Renal pelvis (tissue), 4 donors: ENCODE measurements around the gene AGMO. TPM values are rescaled to one million over a fixed set of nuclear protein-coding genes. Genes with fewer than 3 reads are reported as not detected.

Experiments
- DNase-seq: peaks from one replicate; pipeline ENCODE4 v3.0.0-alpha.2; 2013
- polyA plus RNA-seq, 3 donors: library from polyadenylated mRNA; unstranded; fragments of 120-200 nt; gene quantifications; one replicate each; pipeline ENCODE4 v1.2.1, GENCODE V29; 2013; ENCODE audit not compliant: insufficient read length in 3 of 3

Gene AGMO
- polyA plus RNA-seq, 3 donors, result 0.66 to 0.93 (median 0.84) TPM

DNA sequence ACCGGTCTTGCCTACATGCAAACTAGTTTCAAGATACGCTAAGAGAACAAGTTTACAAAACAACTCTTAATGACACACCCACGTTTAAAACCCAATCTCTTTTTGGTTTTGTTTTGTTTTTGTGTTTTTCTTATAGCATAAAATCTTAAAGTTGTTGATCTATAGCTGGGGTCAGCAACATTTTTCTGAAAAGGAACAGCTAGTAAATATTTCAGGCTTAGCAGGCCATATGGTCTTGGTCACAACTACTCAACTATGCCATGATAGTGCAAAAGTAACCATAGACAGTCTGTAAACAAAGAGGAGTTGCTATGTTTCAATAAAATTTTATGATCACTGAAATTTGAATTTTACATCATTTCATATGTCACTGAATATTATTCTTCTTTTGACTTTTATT, 327.4 kb downstream of the AGMO start:
- DNase-seq, result peak; percentile 68

DNA sequence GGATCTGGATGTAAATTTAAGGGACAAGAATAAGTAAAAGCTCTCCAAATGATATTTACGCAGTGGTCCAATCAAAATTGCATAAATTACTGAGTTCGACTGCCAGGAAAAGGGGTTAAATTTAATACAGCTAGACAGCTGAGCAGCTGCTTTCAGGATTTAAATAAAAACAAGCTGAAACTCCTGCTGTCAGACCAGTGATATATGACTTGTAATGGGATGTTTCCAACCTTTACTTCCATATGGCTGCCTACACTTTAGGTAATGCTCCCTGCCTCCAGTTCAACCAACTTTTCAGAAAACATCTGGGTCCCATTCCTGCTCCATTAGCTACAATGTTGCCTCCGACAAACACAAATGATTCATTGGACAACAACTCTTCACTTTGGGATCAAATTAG, 333.0 kb downstream of the AGMO start:
- peak; percentile 28 for DNase-seq

DNA sequence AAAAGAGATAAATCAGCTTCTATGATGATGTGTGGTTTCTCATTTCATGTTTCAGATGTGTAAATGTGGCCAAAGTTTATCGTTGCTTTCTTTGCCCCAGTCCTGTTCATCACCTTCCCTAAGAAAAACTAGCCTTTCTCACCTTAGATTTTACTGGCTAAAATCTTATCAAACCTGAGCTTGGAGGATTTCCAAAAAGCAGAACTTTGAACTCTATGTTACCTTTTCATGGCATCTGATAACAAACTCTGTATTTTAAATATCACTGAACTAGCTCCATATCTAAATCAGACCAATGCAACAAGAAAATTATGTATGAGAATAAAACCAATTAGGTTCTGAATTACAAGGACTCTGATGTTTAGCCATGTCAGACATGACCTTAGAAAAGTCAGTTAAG, 335.8 kb downstream of the AGMO start:
- DNase-seq, result no peak

- DNase-seq, result no peak
Observed at GRCh38 chr7:15219758-15220157, 342.1 kb downstream of the AGMO start.

DNA sequence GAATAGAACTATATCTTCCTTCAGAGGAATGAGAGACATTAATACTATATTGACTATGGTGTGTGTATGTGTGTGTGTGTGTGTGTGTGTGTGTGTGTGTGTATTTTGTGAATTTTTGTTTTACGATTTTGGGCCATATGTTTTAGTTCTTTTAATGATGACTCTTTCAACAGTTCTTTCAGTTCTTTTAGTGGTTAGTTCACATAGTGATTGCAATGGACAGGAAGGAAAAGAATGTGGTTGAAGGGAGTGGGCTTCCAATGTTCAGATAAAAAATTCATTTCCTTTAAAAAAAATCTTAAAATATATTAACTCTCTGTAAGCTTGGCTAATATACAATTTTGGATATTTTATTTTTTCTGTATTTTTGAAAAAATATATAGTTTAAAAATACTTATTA, 343.6 kb downstream of the AGMO start:
- no peak for DNase-seq

DNA sequence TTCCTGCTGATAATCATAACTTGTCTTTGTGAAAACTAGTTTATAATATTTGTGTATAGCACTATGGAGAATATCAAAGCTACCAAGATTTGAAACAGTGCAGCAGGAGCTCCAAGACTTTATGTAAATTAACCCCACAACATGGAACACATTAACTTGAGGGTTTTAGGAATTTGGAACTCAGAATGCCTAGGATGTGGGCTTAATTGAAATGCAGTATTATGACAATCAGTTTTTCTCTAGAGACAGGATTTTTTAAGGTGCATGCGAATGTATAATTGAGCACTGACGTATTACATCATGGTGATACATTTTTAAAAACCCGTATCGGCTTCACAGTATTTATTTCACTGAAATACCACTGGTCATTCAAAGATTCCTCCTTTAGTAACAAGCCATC, 346.2 kb downstream of the AGMO start:
- DNase-seq, result no peak

GRCh38 chr7:15214976-15215375, 346.8 kb downstream of the AGMO start:
- no peak for DNase-seq

GRCh38 chr7:15213093-15213492, 348.7 kb downstream of the AGMO start:
- no peak for DNase-seq

DNA sequence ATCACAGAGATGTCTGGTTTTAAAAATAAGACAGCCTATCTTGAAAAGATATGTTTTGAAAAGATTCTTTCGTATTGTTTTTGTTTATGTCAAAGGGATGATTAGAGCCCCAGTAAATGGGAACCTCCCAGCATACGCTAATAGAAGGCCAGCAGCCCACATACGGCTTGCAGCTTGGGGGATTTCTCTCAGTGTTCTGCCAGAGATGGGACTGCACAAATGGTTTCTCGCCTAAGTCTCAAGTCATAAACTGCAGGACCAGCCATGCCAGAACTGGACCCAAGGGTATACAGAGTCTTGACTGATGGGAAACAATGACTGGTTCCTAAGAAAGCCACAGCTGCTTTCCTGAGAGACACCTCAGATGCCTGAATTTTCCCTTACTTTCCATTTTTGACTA, 352.4 kb downstream of the AGMO start:
- no peak for DNase-seq

DNA sequence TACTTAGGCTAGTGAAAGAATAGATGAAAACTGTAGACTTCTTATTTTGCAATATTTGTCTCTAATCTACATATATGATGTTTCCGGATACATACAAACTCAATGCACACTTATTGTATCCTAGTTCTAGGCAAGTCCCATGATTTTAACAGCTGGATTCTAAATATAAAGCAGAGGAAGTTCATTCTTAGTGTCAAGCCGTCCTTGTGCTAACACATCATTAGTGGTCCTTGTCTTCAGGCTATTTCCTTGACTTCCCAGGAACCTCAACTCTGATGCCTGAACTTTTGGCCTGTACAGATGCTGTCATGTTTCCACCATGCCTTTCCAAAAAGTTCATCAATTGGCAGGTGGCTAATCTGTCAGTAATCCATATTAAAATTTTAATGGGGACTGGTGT, 357.4 kb downstream of the AGMO start:
- no peak for DNase-seq

DNA sequence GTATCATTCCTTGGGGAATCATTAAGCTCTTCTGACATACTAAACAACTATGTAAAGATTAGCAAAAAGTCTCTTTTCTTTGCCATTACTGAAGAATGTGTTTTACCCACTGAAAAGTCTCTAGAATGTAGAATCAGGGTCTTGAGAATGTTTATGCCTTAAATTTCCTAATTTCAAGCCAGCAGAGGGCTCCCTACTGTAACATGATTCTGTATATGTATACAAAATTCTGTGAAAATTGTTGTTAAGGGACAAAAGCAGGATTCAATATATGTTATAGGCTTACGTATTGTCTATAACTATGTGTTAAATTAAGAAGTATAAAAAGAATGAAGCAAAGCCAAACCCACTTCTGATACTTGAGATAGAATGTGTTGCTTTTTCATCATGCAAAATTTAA, 362.3 kb downstream of the AGMO start:
- DNase-seq, result peak; percentile 14

DNA sequence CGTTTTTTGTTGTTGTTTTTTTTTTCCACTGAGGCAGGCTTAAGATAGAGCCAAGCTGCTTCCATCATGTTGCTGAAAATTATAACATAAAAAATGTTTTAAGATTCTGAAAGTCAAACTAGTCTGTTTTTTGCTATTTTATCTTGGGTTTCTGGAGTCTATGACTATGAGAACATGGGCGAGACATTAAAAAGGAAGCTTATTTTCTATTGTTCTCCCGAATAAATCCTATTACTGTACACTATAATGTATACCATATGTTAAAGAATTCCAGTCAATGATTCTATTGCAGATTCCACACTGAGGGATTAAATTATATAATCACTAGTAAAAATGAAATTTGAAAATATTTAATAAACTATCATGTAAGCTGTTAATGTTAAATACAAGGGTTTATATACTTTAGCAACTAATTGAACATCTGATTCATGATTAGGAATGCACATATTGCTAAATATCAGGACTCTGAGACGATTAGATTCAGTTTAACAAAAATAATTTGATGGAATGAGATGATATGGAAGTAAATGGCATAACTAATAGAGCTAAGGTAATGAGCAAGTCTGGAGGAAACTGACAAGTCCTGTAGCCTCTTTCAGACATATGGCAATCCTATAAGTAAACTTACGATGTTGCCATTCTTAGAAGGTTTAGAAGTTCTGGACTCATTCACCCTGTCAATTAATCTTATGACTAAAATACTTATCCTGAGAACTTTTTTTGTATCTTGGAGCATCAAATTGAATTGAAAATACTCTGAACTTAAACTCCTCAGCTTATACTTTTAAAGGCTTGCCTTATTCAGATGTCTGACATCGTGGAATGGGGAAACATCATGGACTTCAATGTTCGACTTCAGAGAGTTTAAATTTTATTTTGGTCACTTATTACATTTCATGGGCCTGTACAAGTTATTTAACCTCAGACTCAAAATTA, 364.5 kb downstream of the AGMO start:
- no peak for DNase-seq

DNA sequence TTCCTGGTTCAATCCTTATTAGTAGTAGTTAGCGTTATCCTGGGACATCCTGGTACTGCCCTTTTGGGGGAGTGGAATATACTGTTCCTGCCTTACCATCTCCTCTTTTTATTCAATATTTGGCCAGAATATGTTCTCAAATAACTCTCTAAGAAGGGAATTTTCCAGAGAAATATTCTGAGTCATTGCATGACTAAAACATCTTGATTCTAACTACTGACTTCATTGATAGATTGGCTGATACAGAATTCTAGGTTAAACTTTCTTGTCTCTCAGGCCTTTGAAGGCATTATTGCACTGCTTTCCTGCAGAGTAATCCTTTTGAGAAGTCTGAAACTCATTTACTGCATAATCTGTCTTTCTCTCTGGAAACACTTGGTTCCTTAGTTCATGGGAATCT, 383.8 kb downstream of the AGMO start:
- no peak for DNase-seq

DNA sequence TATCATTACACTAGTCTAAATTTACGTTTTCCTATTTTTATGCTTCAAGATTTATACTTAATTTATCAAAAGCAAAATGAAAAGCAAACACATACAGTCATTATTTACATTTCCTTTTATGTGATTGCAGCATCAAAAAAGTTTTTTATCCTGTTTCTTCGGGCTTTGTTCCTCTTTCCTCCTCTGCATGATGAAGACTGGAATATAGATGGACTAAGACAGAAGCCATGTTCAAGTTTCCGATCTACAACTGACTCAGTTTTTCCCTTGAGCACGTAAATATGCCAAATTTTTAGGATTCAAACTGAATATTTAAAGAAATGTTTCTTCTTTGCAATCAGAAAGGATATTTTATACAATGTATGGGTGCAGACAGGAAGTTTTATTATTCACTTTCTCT, 385.7 kb downstream of the AGMO start:
- DNase-seq, result no peak

GRCh38 chr7:15175152-15175551, 386.7 kb downstream of the AGMO start:
- DNase-seq, result no peak

GRCh38 chr7:15174485-15174884, 387.3 kb downstream of the AGMO start:
- DNase-seq, result no peak

DNA sequence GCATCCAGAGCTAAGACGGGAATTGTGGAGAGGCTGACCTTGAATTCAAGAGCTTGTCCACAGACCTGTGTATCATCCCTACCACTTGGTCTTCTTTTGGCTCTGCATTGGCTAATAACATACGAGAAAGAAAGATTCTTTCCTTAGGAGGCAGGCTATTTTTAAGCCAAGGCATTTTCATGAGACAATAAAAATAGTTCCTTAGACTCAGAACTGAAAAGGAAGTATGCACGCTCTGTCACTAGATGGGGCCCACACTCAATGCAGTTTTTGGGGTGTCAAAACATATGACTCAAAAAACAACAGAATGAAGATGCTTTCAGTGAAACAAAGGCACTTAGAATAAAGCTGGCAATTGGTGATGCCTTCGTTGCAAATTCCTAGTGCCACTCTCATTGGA, 393.3 kb downstream of the AGMO start:
- no peak for DNase-seq

GRCh38 chr7:15167912-15168311, 393.9 kb downstream of the AGMO start:
- DNase-seq, result no peak

DNA sequence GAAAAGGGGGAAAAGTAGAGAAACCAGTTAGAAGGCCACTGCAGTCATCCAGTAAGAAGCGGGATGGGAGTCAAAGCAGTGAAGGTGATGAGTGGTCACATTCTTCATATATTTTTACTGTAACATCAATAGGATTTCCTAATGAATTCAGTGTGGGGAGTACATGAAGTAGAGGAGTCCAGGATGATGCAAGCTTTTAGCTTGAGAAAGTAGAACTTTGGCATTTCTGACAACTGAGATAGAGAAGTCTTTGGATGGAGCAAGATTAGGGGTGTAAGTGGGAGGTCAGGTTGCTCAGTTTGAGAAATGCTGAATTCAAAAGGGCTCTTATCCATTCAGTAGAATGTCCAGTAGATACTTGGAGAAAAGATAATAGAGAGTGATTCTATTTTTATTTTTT, 395.2 kb downstream of the AGMO start:
- no peak for DNase-seq

- no peak for DNase-seq
Observed at GRCh38 chr7:15159261-15159660, 402.6 kb downstream of the AGMO start.

- DNase-seq, result no peak
Observed at GRCh38 chr7:15158141-15158810, 403.5 kb downstream of the AGMO start.
